K562 (cell line): Measurements from ENCODE around the gene RAD54L. TPM values are rescaled to one million over a fixed set of nuclear protein-coding genes. Genes with fewer than 3 reads are reported as not detected.

Source experiments
- CHCHD3 ChIP-seq: fragments of 250-450 bp; sonication (Bioruptor Pico); IDR thresholded peaks from 2 replicates; pipeline ENCODE4 v2.1.2; 2022; ENCODE audit warnings: mild to moderate bottlenecking
- CHD7 ChIP-seq: fragments of 200-600 bp; sonication (generic); IDR thresholded peaks from one replicate; pipeline ENCODE4 v1.6.1; 2012; ENCODE audit warnings: mild to moderate bottlenecking, low read depth, low read length, inconsistent platforms
- CREB5 ChIP-seq: fragments of 250-450 bp; sonication (Bioruptor Pico); IDR thresholded peaks from 2 replicates; pipeline ENCODE4 v1.5.0; 2020; ENCODE audit warnings: mild to moderate bottlenecking
- ELF4 ChIP-seq: fragments of 450-650 bp; formaldehyde crosslinking; IDR thresholded peaks from 2 replicates; pipeline ENCODE4 v1.4.0; 2022; ENCODE audit warnings: missing genetic modification characterization
- IFI16 ChIP-seq: fragments of 250-450 bp; sonication (Bioruptor Pico); IDR thresholded peaks from 2 replicates; pipeline ENCODE4 v2.1.2; 2022; ENCODE audit warnings: mild to moderate bottlenecking, inconsistent platforms
- MTA1 ChIP-seq: fragments of 450-650 bp; IDR thresholded peaks from 2 replicates; pipeline ENCODE4 v1.6.1; 2017; ENCODE audit warnings: borderline replicate concordance
- MTF1 ChIP-seq: fragments of 250-450 bp; sonication (Bioruptor Pico); IDR thresholded peaks from 2 replicates; pipeline ENCODE4 v1.9.0; 2021; ENCODE audit warnings: moderate library complexity, mild to moderate bottlenecking, inconsistent platforms, borderline replicate concordance
- NFYB ChIP-seq: IDR thresholded peaks from 2 replicates; pipeline ENCODE4 v1.6.1; 2011; ENCODE audit warnings: mild to moderate bottlenecking, moderate library complexity; ENCODE audit not compliant: insufficient read length; ENCODE audit errors: extremely low read depth
- NR2F6 ChIP-seq: fragments of 450-650 bp; formaldehyde crosslinking; IDR thresholded peaks from 2 replicates; pipeline ENCODE4 v1.4.0; 2020; ENCODE audit warnings: mild to moderate bottlenecking
- PHF21A ChIP-seq: fragments of 450-650 bp; IDR thresholded peaks from 2 replicates; pipeline ENCODE4 v1.6.1; 2017; ENCODE audit warnings: low read depth, borderline replicate concordance
- PPARD ChIP-seq: fragments of 250-450 bp; sonication (Bioruptor Pico); IDR thresholded peaks from 2 replicates; pipeline ENCODE4 v1.8.0; 2022; ENCODE audit warnings: inconsistent platforms, mild to moderate bottlenecking, moderate library complexity
- PTTG1 ChIP-seq: fragments of 450-650 bp; IDR thresholded peaks from 2 replicates; pipeline ENCODE4 v1.6.1; 2016; ENCODE audit warnings: low read depth, mild to moderate bottlenecking, missing genetic modification characterization, missing compliant biosample characterization
- TAF1 ChIP-seq: IDR thresholded peaks from 2 replicates; pipeline ENCODE4 v1.6.1; 2011; ENCODE audit warnings: mild to moderate bottlenecking, low read length, moderate library complexity; ENCODE audit not compliant: insufficient read depth, control insufficient read depth, severe bottlenecking; ENCODE audit errors: extremely low read depth
- ZFP1 ChIP-seq: fragments of 450-650 bp; formaldehyde crosslinking; IDR thresholded peaks from 2 replicates; pipeline ENCODE4 v1.4.0; 2020; ENCODE audit warnings: mild to moderate bottlenecking, mixed read lengths
- polyA plus RNA-seq, 8 experiments: library from polyadenylated mRNA; depleted of rRNA in 4 of 8; stranded (reverse) in 5 of 8; unstranded in 3 of 8; fragments of >200 nt; fragmentation: Nextera tagmentation in 2 of 8; fragmentation: Illumina TruSeq in 1 of 8; extraction: Ambion mirVana in 2 of 8; extraction: Trizol in 1 of 8; gene quantifications; 2 replicates each; pipeline versions ENCODE4 v1.2.1 to v1.2.3, GENCODE V29; 2011 to 2014; ENCODE audit warnings: inconsistent platforms in 1 of 8, missing spikeins in 1 of 8
- total RNA-seq, 7 experiments: library from RNA; depleted of rRNA in 6 of 7; stranded (reverse); fragments of >200 nt in 6 of 7; fragmentation: Illumina TruSeq in 2 of 7; extraction: Trizol in 2 of 7; gene quantifications; 2 replicates each; pipeline versions ENCODE4 v1.2.1 to v1.2.3, GENCODE V29; 2011 to 2021; ENCODE audit warnings: low replicate concordance in 1 of 7

The RAD54L gene
- total and polyA plus RNA-seq, 9 of the 15 experiments (the other 6 are each of a cell fraction or from before 2014, with no cell fraction given): 17.9 to 92.3 (median 37.5) TPM

DNA sequence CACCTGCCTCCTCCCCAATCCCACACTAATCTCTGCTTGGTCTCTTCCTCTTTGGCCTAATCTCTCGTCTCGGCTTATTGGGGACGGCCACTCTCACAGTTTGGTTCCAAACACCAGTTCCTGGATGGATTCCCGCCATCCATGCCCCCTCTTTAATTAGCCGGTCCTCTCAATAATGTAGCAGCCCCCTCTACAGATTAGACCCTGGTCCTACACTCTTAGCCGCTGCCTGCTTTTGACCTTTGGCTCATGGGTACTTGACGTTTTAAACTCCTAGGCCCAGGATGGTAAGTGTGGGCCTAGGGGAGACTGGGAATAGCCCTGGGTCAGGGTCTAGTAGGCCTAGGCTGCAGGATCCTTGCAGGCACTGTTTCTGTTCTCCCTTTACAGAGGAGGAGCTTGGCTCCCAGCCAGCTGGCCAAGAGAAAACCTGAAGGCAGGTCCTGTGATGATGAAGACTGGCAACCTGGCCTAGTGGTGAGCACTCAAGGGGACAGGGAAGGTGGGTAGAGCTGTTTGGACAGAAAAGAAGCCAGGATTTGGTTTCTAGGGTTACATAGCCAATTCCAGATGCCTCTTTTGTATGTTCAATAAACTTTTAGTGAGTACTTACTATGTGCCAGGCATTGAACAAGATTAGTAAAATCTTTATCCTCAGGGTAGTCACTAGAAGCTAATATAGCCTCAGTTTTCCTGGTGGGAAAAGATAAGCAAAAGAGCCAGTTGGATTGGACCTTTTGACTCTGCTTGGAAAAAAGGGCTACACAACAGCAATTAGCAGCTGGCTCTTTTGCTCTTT, 758 bp downstream of the RAD54L start (continued):
- no peak for TF ChIP-seq CHD7
- TF ChIP-seq NFYB: no peak
- TF ChIP-seq ELF4: no peak
- TF ChIP-seq CREB5 (CRISPR knock-in tag): no peak
- TF ChIP-seq IFI16 (CRISPR knock-in tag): no peak
- no peak for TF ChIP-seq PHF21A
- no peak for TF ChIP-seq MTA1
- no peak for TF ChIP-seq TAF1
- no peak for TF ChIP-seq ZFP1 (CRISPR knock-in tag)
- TF ChIP-seq NR2F6 (CRISPR knock-in tag): no peak
- TF ChIP-seq PTTG1 (tag): no peak
- no peak for TF ChIP-seq MTF1 (CRISPR knock-in tag)
- no peak for TF ChIP-seq CHCHD3
- TF ChIP-seq PPARD (CRISPR knock-in tag): no peak
